Central memory CD4-positive, alpha-beta T cell (primary cell): ENCODE data around the gene CHGA.

Experiments used
- DNase-seq: peaks from one replicate; pipeline ENCODE4 v3.0.0; 2022

Gene CHGA

GRCh38 chr14:92984082-92984788 is 61.3 kb downstream of the CHGA start:
- no peak for DNase-seq
